ENCODE data around the gene BCL11A.

BCL11A gene

GRCh38 chr2:60546756-60547420 lies 6.6 kb downstream of the BCL11A start:
- peak; percentile 13 for DNase-seq (ENCODE audit: low read depth, low spot score)

DNA sequence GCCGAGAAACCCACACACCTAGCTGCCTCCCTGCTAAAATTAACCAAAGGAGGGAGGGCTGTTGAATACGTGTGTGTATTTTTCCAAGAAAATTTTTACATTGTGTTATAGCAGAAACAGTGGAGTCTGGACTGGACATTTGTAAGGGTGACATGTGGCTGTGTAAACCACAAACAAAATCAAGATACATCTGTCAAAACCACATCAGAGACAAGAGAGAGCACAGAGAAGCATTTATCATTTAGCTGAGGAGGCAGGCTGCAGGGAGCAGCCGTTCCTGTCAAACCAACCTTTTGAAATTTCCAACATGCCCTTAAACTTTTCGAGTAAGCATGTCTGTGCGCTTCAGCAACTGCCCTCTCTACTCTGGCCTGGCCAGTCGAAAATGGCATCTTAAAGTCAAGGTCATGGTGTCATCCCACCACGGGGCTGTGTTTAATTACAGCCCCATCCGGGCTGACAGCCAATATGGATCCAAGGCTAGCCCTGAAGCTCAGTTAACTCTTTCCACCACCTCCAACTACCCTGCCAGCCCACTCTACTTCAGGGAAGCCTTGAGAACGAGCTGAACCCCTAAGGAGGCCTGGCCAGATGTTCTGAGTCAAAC lies 8.4 kb downstream of the BCL11A start:
- no peak for DNase-seq (ENCODE audit: low read depth, low spot score)

DNA sequence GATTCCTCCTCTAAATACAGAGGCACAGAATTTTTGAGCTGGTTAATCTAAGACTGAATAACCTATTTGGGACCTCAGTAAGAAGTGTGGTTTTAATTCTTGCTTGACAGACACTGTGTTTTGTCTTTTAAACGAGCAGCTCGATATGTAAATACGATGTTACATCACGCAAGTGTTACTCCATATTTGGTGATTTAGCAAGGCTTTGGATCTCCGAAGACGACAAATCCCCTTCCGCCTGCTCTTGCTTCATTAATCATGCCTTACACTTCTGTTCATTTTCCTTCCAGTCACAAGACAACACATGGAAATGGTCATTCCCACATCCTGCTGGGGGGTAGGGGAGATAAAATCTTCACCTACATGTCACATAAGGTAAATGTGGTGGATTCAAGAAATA lies 9.4 kb downstream of the BCL11A start:
- DNase-seq (ENCODE audit: low read depth, low spot score), result peak; percentile 59

GRCh38 chr2:60541056-60541651 lies 12.3 kb downstream of the BCL11A start:
- DNase-seq (ENCODE audit: low read depth, low spot score), result no peak

GRCh38 chr2:60540074-60540473 lies 13.4 kb downstream of the BCL11A start:
- no peak for DNase-seq (ENCODE audit: low read depth, low spot score)

DNA sequence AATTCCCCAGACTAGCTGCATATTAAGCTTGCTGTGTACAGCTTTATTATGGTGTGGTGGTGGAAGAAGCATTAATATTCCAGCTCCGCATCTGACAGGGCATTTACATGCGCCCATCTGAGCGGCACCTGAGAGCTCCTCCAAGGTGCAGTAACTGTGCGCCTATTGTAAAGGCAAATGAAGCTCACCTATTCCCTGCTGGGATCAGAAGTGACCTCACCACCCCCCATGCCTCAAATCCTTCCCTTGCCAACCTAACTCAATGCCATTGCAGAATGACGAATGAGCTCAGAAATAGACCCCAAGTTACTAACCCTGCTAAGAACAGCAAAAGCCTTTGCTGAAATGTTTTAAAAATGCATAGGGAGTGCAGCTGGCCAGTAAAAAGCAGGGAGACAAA lies 14.3 kb downstream of the BCL11A start:
- DNase-seq (ENCODE audit: low read depth, low spot score), result no peak

DNA sequence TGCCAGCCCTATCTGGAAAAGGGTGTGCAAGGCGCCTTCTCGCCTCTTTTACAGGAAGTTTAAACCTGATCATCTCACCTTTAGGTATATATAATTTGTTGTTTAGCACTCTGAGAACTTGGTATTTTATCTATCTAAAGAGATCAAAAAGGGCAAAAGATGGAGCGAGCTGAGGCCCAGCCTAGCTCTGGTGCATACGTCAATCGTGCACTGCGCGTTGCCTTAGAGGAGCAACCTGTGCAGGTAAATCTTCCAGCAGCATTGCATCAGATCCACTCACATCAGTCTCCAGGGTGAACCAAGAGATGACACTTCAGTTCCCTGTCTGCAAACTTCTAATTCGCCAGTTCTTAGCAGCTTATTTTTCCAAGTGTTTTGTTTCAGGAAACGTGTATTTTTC lies 15.4 kb downstream of the BCL11A start:
- no peak for DNase-seq (ENCODE audit: low read depth, low spot score)

DNA sequence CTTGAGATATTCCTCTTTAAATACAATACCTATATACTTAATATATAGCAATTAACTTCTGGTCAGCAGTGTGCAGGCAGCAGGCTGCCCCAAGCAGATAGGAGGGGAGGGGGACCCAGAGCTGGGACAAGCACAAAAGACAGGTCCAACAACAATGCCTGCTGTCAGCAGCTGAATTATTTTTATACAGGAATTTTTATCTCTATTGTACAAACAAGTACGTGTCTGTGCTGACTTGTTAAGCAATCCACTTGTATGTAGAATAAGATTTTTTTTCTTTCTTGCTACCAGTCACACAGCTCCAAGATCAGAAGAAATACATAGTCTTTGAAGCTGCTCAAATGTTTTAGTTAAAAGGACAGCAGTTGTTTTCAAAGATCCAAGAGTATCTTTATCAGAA lies 16.7 kb downstream of the BCL11A start:
- no peak for DNase-seq (ENCODE audit: low read depth, low spot score)

- no peak for DNase-seq (ENCODE audit: low read depth, low spot score)
Measured at GRCh38 chr2:60535685-60536312, 17.7 kb downstream of the BCL11A start.

DNA sequence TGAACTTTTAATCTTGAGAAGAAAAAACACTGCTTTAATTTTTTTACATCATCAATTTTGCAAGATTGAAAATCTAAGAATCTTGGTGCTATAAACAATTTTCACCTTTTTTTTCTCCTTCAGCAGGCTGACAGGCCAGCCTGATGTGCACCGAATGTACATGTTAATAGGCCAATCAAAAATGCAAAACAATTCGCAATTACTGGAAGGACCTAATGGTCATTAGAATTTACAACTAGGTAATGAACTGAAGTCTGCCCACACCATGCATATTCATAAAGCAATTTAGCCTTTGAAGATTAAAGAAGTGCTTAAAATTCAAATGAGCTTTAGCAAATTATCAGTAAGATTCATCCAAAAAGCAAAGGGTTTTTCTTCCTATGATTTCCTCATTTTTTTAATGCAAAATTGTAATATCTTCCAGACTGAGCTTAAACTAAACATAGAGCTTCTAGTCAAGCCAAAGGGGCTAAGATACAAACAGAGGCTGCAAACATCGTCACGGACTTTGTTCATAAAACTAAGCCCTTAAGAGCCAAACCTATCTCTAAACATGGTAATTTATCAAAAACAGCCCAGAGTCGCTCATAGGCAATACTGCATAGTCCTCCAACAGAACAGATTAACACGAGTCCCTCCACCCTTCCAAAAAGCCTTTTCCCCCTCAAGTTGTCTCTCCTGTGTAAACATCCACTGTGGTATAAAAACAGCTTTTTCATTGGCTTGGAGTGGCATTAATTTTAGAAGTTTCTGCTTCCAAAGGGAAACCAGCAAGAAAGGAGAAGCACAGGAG lies 18.4 kb downstream of the BCL11A start:
- DNase-seq (ENCODE audit: low read depth, low spot score), result no peak

DNA sequence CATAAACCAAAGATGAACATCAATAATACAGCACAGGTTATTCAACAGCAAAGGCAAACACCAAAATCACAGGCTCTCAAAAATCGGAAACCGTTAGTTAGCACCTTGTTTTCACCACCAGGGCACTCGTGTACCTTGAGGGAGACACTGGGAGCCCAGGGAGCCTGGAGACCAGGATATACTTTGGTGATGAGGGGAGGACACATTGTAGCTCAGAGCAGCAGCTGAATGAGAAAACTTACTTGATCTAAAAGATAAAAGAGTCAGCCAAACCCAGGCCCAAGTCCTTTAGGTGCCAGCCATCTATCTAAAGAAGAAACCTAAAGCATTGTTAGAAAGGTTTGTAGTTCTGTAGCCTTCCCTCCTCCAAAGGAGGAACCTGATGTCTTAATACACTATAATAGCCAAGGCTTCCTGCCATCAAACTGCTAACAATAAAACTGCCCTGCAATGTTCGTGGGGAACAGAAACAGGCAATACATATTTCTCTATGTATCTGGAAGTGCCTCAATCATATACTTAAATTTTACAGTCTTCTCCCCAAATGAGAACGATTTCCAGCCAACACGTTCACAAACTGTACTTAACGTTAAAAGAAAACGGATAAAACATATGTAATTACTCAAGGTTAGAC lies 19.3 kb downstream of the BCL11A start:
- DNase-seq (ENCODE audit: low read depth, low spot score), result no peak

GRCh38 chr2:60533101-60534051 lies 20.1 kb downstream of the BCL11A start:
- DNase-seq (ENCODE audit: low read depth, low spot score), result peak; percentile 75

GRCh38 chr2:60532421-60532820 lies 21.0 kb downstream of the BCL11A start:
- DNase-seq (ENCODE audit: low read depth, low spot score), result no peak

DNA sequence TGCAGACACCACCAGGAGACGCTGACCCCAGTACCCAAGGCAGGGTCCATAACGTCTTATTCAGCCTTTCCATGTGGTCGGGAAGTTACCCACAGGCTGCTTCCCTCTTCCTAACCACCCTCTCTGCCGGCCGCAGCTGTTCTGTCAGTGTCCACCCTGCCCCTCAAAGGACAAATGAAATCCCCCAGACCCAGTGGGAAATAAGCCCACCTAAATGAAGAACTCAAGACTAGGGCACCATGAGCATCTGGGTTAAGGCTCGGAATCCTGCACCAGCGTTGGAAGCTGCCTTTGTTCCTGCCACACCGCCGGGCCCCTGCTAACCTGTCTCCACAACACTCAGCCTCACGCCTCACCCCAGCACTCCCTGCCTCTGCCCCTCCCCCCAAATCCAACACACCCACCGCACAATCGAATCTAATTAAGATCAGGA lies 21.7 kb downstream of the BCL11A start:
- no peak for DNase-seq (ENCODE audit: low read depth, low spot score)

DNA sequence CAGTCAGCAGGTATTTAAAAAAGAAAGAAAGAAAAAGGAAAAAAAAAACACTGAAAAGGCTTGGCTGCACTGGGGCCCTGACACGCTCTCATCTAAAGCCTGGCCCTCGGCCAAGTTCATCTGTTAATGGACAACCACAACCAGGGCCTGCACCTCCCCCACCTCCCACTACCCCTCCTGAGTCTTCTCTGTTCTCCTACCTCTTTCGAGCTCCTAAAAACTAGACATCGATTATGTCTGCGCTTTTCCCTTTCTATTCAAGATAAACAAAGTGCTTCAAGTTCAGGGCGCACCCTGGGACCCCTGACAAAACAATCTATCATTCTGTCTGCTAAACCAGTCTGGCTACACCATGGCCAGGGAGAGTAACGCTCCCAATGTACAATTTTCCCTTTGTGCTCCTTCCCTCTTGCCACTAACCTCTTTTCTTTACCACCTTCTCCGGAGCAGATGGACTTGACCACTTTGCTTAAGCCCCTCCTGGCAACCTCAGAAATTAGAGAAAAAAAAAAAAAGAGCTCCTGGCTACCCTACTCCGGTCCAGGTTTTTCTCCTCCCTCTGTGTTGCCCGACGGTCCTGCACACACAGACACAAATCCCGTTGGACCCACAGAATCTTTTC lies 22.7 kb downstream of the BCL11A start:
- DNase-seq (ENCODE audit: low read depth, low spot score), result peak; percentile 75

- DNase-seq (ENCODE audit: low read depth, low spot score), result no peak
Measured at GRCh38 chr2:60529785-60530627, 23.4 kb downstream of the BCL11A start.

DNA sequence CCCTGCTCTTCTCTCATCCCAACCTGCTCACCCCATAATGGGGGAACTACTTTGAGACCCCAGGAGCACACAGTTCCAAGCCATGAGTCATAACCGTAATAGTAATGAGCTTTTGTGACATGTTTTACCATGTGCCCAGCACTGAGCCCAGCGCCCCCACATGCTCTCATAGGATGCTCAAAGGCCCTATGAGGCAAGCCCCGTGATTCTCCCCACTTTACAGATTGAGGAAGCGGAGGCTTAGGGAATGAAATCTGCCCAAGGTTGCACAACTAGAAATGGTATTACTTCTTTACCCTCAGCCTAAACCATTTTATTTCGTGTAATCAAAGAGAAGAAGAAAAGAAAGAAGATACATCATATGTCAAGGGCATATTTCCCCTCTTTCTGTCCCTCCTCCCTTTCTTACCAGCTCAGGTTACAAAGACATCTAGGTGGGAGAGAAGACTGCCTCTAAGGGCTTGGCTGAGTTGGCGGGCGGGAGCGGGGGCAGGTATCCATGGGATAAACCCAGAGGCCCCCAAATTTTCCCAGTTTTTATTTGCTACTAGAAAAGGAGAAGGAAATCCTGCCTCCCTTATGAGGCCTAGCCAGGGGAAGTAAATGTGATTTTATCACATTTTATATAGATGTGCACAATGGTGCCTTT lies 24.2 kb downstream of the BCL11A start:
- no peak for DNase-seq (ENCODE audit: low read depth, low spot score)

DNA sequence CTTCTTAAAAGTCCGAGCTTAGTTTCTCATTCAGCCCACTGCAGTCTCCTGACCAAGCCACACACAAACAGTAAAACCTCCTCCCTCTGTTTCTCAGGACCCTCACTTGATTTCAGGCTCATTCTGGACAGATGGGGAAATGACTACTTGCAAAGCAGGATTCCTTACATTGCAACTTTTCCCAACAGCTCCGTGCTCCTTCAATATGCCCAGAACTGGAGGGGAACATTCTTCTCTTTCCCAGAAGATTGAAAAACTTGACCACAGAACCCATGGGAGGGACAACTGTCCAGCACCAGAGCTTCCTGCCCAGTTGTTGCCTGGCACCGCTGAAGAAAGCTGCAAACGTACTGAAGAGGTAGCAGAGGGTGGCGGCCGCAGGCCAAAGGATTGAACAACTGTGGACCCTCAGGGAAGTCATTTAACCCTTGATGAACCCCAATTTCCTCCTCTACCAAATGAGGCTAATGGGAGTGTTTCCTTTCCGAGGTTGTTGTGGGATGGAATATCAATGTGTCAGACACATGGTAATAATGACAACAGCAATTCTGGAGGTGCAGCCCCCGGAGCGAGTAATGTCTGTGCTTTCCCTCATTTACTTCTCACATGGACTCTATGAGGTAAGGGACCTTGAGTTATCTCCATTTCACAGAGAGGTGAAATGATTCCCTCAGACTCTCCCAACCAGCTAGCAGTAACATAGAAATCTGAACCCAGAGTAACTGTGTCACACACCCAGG lies 25.0 kb downstream of the BCL11A start:
- DNase-seq (ENCODE audit: low read depth, low spot score), result no peak
